Colonic mucosa (tissue), 4 donors: ENCODE measurements around the gene TTC28. TPM values are rescaled to one million over a fixed set of nuclear protein-coding genes. Genes with fewer than 3 reads are reported as not detected.

Source experiments
- DNase-seq: peaks from one replicate; pipeline ENCODE4 v3.0.0-alpha.2; 2020
- H3K27ac ChIP-seq: fragments of 200-600 bp; one replicate; pipeline ENCODE4 v1.8.0; 2021
- H3K27me3 ChIP-seq: fragments of 200-600 bp; one replicate; pipeline ENCODE4 v1.8.0; 2021
- H3K36me3 ChIP-seq: fragments of 200-600 bp; one replicate; pipeline ENCODE4 v1.8.0; 2021
- H3K4me1 ChIP-seq: fragments of 200-600 bp; one replicate; pipeline ENCODE4 v1.8.0; 2021; ENCODE audit warnings: mild to moderate bottlenecking
- H3K4me3 ChIP-seq: fragments of 200-600 bp; one replicate; pipeline ENCODE4 v1.8.0; 2021
- H3K9ac ChIP-seq, 2 donors: one replicate each; pipeline ENCODE4 v1.7.0; 2013; ENCODE audit warnings: control low read depth in 2 of 2, low read depth in 2 of 2, low read length in 2 of 2
- H3K9me3 ChIP-seq: fragments of 200-600 bp; one replicate; pipeline ENCODE4 v1.8.0; 2021
- intact Hi-C: fragments of 100-400 bp; cut with DNase I; formaldehyde crosslinking; loops from one replicate; pipeline ENCODE4 v1.14.1; 2022
- total RNA-seq, 2 donors: library from RNA; stranded (reverse); fragmentation: NEBNext Ultra II Directional in 1 of 2; extraction: Animal tissue kit (Norgen Biotek cat#: 25700) in 1 of 2; gene quantifications; one replicate each; pipeline ENCODE4 v1.2.1, GENCODE V29; 2021
- TF ChIP-seq, protein P1 (sequence below): fragments of 200-600 bp; IDR thresholded peaks from one replicate; pipeline ENCODE4 v1.8.0; 2022; ENCODE audit warnings: antibody characterized with exemption, mild to moderate bottlenecking
- donor health status: healthy.
- donor health status: DM: no; HTN: no; CAD: no.
- donor health status: DM: no; HTN: no; CAD: no.

TTC28 gene
- total RNA-seq, 2 donors from 2014 or later: 6.6 to 9.2 TPM

DNA sequence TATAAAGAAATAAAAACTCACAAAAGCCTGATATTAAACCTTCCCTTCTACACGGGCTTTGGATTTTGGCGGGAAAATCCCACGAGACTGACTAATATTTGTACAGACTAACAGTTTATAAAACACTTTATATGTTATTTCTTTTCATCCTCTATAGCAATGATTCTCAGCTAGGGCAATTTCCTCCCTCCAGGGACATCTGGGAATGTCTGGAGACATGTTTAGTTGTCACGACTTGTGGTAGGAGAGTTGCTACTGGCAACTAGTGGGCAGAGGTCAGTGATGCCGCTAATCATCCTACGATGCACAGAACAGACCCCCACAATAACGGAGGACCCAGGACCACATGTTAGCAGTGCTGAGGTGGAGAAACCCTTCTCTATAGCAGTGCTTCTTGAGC is 455.8 kb downstream of the TTC28 start:
- Histone ChIP-seq H3K27ac (no peak overlapping the region), H3K36me3 (no peaks in the 10 kb centered on the region), H3K4me1 (peaks cover 4% of the 10 kb centered on the region), H3K4me3 (no peak overlapping the region), H3K27me3 (no peaks in the 10 kb centered on the region), H3K9ac (no peak overlapping the region), H3K9me3 (no peaks in the 10 kb centered on the region)
- TF ChIP-seq, protein P1, sequence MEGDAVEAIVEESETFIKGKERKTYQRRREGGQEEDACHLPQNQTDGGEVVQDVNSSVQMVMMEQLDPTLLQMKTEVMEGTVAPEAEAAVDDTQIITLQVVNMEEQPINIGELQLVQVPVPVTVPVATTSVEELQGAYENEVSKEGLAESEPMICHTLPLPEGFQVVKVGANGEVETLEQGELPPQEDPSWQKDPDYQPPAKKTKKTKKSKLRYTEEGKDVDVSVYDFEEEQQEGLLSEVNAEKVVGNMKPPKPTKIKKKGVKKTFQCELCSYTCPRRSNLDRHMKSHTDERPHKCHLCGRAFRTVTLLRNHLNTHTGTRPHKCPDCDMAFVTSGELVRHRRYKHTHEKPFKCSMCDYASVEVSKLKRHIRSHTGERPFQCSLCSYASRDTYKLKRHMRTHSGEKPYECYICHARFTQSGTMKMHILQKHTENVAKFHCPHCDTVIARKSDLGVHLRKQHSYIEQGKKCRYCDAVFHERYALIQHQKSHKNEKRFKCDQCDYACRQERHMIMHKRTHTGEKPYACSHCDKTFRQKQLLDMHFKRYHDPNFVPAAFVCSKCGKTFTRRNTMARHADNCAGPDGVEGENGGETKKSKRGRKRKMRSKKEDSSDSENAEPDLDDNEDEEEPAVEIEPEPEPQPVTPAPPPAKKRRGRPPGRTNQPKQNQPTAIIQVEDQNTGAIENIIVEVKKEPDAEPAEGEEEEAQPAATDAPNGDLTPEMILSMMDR: no peak
- intact Hi-C loops: no loop called here
- no peak for DNase-seq

DNA sequence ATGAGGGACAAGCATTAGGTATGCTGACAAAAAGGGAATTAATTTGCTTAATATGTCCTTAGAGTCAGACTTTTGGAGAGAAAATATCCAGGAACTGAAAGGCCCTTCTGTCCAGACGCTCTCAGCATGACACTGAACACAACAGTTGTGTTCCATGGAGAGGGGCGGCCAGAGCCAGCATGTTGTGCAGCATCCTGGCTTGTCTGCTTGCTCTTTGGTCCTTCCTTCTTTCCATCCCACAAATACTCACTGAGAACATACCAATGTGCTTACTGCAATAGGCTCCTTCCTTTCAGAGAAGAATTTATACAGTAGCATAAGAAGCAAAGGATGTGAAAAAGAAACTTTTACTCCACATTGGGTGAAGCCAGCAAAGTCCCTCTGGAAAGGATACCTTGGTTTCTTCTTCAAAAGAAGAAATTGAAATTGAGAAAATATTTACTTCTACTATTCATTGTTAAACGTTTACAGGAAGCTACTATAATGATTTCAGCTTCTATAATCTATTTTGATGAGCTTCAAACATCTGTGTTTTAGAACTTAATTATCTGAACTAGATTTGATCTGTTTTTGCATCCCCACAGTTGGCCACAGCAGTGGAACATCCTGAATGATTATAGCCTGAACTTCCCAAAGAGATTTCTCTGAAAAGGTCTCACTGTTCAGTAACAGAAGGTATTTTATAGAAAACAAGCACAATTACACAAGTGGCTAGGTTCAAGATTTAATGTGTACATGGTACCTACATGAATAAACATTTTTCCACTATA is 456.5 kb downstream of the TTC28 start:
- Histone ChIP-seq H3K36me3 (no peaks in the 10 kb centered on the region), H3K27me3 (no peaks in the 10 kb centered on the region), H3K4me1 (peaks cover 4% of the 10 kb centered on the region), H3K4me3 (no peak overlapping the region), H3K9ac (no peak overlapping the region), H3K9me3 (no peaks in the 10 kb centered on the region), H3K27ac (no peak overlapping the region)
- DNase-seq: no peak
- TF ChIP-seq, protein P1: no peak
- intact Hi-C loops: no loop called here

DNA sequence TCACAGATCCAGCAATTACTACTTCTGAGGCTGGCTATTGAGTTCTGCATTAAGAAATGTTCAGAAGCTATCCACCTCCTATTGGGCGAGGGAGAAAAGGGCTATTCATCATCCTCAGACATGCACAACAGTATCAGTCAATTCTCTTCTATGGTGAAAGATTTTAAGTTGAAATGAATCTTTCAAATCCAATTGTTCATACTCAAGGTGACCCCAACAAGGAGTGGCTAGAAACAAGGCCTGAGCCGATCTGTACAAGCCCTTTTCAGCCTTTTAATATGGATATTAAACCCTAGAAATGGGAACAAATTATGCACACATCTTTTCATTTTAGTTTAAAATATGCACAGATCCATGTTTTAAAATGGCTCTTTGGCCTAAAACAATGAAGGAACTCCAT is 457.1 kb downstream of the TTC28 start:
- Histone ChIP-seq H3K27ac (no peak overlapping the region), H3K9ac (no peak overlapping the region), H3K9me3 (no peaks in the 10 kb centered on the region), H3K36me3 (no peaks in the 10 kb centered on the region), H3K4me3 (no peak overlapping the region), H3K27me3 (no peaks in the 10 kb centered on the region), H3K4me1 (peaks cover 4% of the 10 kb centered on the region)
- TF ChIP-seq, protein P1: no peak
- intact Hi-C loops: no loop called here
- no peak for DNase-seq

DNA sequence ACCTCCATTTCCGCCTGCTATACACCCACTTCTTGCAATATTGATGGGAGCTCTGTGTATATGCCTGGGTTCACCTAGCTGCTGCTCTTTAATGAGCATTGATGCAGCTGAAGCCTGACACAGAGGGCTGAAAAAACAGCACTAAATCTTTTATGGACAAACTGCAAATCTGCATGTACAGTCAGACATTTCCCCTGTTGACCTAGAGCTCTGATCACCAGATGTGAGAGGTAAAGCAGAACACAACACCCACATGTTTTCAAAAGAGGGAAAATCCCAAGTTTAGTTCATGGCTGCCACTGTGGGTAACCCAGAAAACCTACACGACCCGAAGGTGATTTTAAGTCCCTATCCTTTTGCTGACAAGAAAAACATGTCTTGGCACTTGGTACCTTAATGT is 457.6 kb downstream of the TTC28 start:
- Histone ChIP-seq H3K27ac (no peak overlapping the region), H3K4me3 (no peak overlapping the region), H3K9ac (no peak overlapping the region), H3K9me3 (no peaks in the 10 kb centered on the region), H3K27me3 (no peaks in the 10 kb centered on the region), H3K4me1 (peaks cover 4% of the 10 kb centered on the region), H3K36me3 (no peaks in the 10 kb centered on the region)
- DNase-seq: no peak
- TF ChIP-seq, protein P1: no peak
- intact Hi-C loops: no loop called here

DNA sequence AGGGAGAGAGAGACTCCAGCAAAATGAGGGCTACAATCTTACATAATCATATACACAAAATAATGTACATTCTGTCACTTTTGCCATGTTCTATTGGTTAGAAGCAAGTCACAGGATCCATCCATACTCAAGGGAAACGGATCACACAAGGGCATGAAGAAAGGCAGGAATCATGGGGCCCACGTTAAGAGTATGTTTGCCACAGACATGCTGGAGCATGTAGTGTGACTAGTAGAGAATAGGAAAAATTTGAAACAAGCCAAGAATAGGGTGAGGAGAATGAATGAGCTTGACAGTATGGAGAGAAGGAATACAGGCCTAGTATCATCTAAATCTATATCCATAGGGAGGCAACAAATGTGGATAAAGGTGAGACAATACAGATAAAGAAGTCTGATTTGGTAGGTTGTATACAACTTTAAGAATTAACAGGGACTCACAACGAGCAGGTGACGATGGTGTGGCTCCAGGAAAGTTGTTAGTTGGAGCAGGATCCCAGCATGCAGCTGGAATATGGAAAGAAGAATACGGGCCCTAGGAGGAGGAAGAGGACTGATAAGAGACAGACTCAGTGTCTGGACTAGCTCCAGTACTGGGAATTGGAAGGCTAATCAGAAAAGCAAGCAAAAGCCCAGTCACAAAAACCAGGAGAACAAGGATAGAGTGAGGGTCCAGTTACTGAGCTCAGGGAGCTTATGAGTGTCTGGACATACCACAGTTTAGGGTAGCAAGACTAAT is 458.8 kb downstream of the TTC28 start:
- no peak overlapping the region for H3K9ac ChIP-seq
- peaks cover 4% of the 10 kb centered on the region for H3K4me1 ChIP-seq
- intact Hi-C loops: no loop called here
- no peak for DNase-seq
- H3K36me3 ChIP-seq: no peaks in the 10 kb centered on the region
- H3K9me3 ChIP-seq: no peaks in the 10 kb centered on the region
- TF ChIP-seq, protein P1: no peak
- H3K4me3 ChIP-seq: no peak overlapping the region
- H3K27ac ChIP-seq: no peak overlapping the region
- no peaks in the 10 kb centered on the region for H3K27me3 ChIP-seq
